Ovary (tissue), 9 donors: ENCODE data around the gene SFTA2. TPM values are rescaled to one million over a fixed set of nuclear protein-coding genes. Genes with fewer than 3 reads are reported as not detected.
A peak's percentile ranks its signal among the peaks of the same experiment; 100 is the strongest.

Experiments used
- DNase-seq, 5 donors: peaks; one replicate each; pipeline ENCODE4 v3.0.0-alpha.2; 2019 to 2020
- H3K27ac ChIP-seq, 2 donors: fragments of 200-600 bp; one replicate each; pipeline versions ENCODE4 v1.5.1 to v1.8.0; 2019 to 2022
- H3K27me3 ChIP-seq: fragments of 200-600 bp; one replicate; pipeline ENCODE4 v1.8.0; 2022
- H3K36me3 ChIP-seq: fragments of 200-600 bp; sonication (generic); one replicate; pipeline ENCODE4 v1.5.1; 2019
- H3K4me1 ChIP-seq: one replicate; pipeline ENCODE4 v1.8.1; 2013; ENCODE audit warnings: mild to moderate bottlenecking, moderate library complexity; ENCODE audit not compliant: insufficient read depth
- H3K4me3 ChIP-seq: fragments of 200-600 bp; sonication (generic); one replicate; pipeline ENCODE4 v1.5.1; 2017
- H3K9me3 ChIP-seq, 2 donors: fragments of 200-600 bp in 1 of 2; sonication (generic) in 1 of 2; one replicate each; pipeline versions ENCODE4 v1.5.1 to v1.8.1; 2013 to 2019; ENCODE audit warnings: mild to moderate bottlenecking in 1 of 2, moderate library complexity in 1 of 2
- EP300 ChIP-seq: sonication (generic); formaldehyde crosslinking; IDR thresholded peaks from one replicate; pipeline ENCODE4 v1.6.1; 2017; ENCODE audit warnings: antibody characterized with exemption
- POLR2A ChIP-seq: fragments of 450-650 bp; IDR thresholded peaks from one replicate; pipeline ENCODE4 v1.6.1; 2017; ENCODE audit warnings: antibody characterized with exemption, mild to moderate bottlenecking, moderate library complexity
- WGBS, 3 donors: extraction: QIAGEN DNeasy Blood & Tissue Kit in 1 of 3; methylation state at CpG; one replicate each; pipeline versions ENCODE4 v1.1.5 to v1.1.7; 2013 to 2017; 5-methylcytosine and 5-hydroxymethylcytosine counted together
- intact Hi-C, 4 donors: fragments of 100-400 bp; cut with DNase I; formaldehyde crosslinking; loops; one replicate each; pipeline versions ENCODE4 v1.11.0 to v1.15.1; 2022 to 2023
- microRNA-seq, 3 donors: library from miRNA; unstranded; fragments of <30 nt; microRNA quantifications; one replicate each; pipeline versions ENCODE4 to v1.2.0, GENCODE V29; 2019 to 2020
- polyA plus RNA-seq, 2 donors: library from polyadenylated mRNA; stranded (reverse); fragments of 200-250 nt in 1 of 2; fragments of 350-450 nt in 1 of 2; fragmentation: Illumina TruSeq in 1 of 2; extraction: RNeasy Lipid Tissue Mini Kit (QIAGEN cat#74804) in 1 of 2; gene quantifications; one replicate each; pipeline ENCODE4 v1.2.3, GENCODE V29; 2013 to 2014
- small RNA-seq: library from RNA; depleted of rRNA; stranded (forward); fragments of <200 nt; gene quantifications from one replicate; pipeline ENCODE3, GENCODE V24; 2016
- total RNA-seq, 7 donors: library from RNA; depleted of rRNA in 2 of 7; stranded (reverse); fragments of >200 nt in 2 of 7; fragmentation: NEBNext Ultra II Directional in 3 of 7; extraction: Animal tissue kit (Norgen Biotek cat#: 25700) in 3 of 7; gene quantifications; one replicate each; pipeline versions ENCODE4 v1.1.0 to v1.2.4, GENCODE V29; 2016 to 2023
- TF ChIP-seq, protein P1 (sequence below), 3 donors: fragments of 450-650 bp in 2 of 3; fragments of 200-600 bp in 1 of 3; IDR thresholded peaks; one replicate each; pipeline versions ENCODE4 v1.5.1 to v1.8.0; 2016 to 2022; ENCODE audit warnings: antibody characterized with exemption in 3 of 3, mild to moderate bottlenecking in 1 of 3
- donor health status: DM: no; HTN: no; CAD: no; lungs with moderate emphysema.
- donor health status: DM: no; HTN: no; CAD: no.
- donor health status: Bipolar disorder and iron deficiency.
- donor health status: DM: yes; HTN: yes; CAD: no.
- donor health status: DM: no; HTN: no; CAD: no.
- donor health status: DM: yes; HTN: yes; CAD: no.

The SFTA2 gene
- total and polyA plus RNA-seq, 9 donors, result 0.80 to 3.1 (median 0.82) TPM; not detected in 6

DNA sequence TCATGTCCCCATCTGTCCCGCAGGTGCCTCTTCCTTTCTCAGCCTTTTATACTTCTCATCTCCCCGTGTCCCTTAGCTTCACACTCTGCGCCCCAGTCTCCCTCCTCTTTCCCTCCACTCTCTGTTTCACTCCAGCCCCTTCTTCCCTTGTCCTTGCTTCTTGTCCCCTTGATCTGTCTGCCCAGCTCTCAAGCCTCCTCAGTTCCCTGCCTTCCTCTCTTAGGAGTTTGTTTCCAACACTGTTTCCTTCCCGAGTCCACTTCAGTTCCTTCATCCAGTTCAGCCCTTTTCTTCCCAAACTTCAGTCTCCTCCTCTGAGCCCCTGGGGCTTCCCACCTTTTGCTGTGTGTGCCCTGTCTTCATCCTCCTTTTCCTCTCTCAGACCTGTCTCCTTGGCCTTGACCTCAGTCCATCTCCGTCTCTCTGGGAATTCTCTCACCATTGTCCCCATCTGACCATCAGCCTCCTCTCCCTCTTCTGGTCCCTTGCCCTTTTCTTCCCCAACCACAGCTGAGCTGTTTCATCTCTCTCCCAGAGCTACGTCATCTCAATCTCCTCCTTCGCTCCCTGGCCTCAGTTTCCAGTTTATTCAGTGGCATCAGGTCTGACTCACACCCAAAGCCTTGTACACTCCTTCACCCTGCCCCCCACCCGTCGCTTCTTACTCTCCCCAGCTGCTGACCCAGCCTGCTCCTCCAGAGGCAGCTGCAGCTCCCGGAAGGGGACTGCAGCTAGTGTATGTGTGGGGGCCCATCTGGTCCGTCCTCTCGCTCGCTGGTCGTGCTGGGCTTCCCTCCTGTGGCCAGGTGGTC is 50.4 kb downstream of the SFTA2 start:
- 46 to 51% (median 49%) methylated on average over 14 of the region's 14 CpGs for WGBS, 3 donors
- Histone ChIP-seq H3K4me3 (no peak overlapping the region), H3K4me1 (peaks cover 19% of the 10 kb centered on the region), H3K36me3 (no peaks in the 10 kb centered on the region), H3K27me3 (no peaks in the 10 kb centered on the region), H3K9me3 (no peaks in the 10 kb centered on the region), H3K27ac (peak overlapping the region; percentile 39 to 97)
- DNase-seq, result peak in 2 of 5 donors; percentile 56 to 58
- no peak for TF ChIP-seq POLR2A
- no peak for TF ChIP-seq EP300
- TF ChIP-seq, protein P1, sequence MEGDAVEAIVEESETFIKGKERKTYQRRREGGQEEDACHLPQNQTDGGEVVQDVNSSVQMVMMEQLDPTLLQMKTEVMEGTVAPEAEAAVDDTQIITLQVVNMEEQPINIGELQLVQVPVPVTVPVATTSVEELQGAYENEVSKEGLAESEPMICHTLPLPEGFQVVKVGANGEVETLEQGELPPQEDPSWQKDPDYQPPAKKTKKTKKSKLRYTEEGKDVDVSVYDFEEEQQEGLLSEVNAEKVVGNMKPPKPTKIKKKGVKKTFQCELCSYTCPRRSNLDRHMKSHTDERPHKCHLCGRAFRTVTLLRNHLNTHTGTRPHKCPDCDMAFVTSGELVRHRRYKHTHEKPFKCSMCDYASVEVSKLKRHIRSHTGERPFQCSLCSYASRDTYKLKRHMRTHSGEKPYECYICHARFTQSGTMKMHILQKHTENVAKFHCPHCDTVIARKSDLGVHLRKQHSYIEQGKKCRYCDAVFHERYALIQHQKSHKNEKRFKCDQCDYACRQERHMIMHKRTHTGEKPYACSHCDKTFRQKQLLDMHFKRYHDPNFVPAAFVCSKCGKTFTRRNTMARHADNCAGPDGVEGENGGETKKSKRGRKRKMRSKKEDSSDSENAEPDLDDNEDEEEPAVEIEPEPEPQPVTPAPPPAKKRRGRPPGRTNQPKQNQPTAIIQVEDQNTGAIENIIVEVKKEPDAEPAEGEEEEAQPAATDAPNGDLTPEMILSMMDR (IDR thresholded peaks at IDR 0.05), result no peak
- intact Hi-C loops, result loop anchor here in 3 of 4 donors (5.0 to 10.0 kb wide), 3 partner anchors 137 to 197 kb away; partner anchors contain the start of genes FLOT1 (in 3 of the 3), IER3 (in 3 of the 3) and PPP1R18 (in 2 of the 3)

Small RNA genes lying within 50 kb of the gene (microRNA-seq; reads per million reads assigned to microRNA genes)
- 0 to 0.38 (median 0.32) reads per million in 3 donors for gene MIR4640

Small RNA genes lying within 50 kb of the gene (small RNA-seq; reads per million reads assigned to genes)
- not detected for gene RF00019

Other genes starting within 250 kb of the SFTA2 start
- 10 to 100 TPM; 14.7 to 86.4 (median 56.0) TPM for gene PPP1R18, start 245.5 kb downstream of the SFTA2 start, total RNA-seq
- gene PPP1R18, start 245.5 kb downstream of the SFTA2 start, polyA plus RNA-seq, result 10 to 100 TPM; 51.0 to 95.9 TPM
- 10 to 100 TPM in 5 of 7 donors, 1 to 10 TPM in 2; 3.4 to 23.2 (median 15.3) TPM for gene NRM, start 241.2 kb downstream of the SFTA2 start, total RNA-seq
- 10 to 100 TPM; 15.3 to 15.4 TPM for gene NRM, start 241.2 kb downstream of the SFTA2 start, polyA plus RNA-seq
- 10 to 100 TPM; 13.1 to 62.5 (median 43.9) TPM for gene MDC1, start 214.9 kb downstream of the SFTA2 start, total RNA-seq
- 10 to 100 TPM; 20.1 to 39.0 TPM for gene MDC1, start 214.9 kb downstream of the SFTA2 start, polyA plus RNA-seq
- 100 to 1,000 TPM; 242 to 697 (median 630) TPM for gene TUBB, start 211.8 kb downstream of the SFTA2 start, total RNA-seq
- 100 to 1,000 TPM; 370 to 772 TPM for gene TUBB, start 211.8 kb downstream of the SFTA2 start, polyA plus RNA-seq
- gene FLOT1, start 189.5 kb downstream of the SFTA2 start, total RNA-seq, result 100 to 1,000 TPM in 6 of 7 donors, 10 to 100 TPM in 1; 64.1 to 154 (median 116) TPM
- 100 to 1,000 TPM; 124 to 180 TPM for gene FLOT1, start 189.5 kb downstream of the SFTA2 start, polyA plus RNA-seq
- 100 to 1,000 TPM in 1 of 7 donors, 10 to 100 TPM in 5, 1 to 10 TPM in 1; 9.7 to 221 (median 20.6) TPM for gene IER3, start 187.6 kb downstream of the SFTA2 start, total RNA-seq
- 10 to 100 TPM; 16.1 to 30.6 TPM for gene IER3, start 187.6 kb downstream of the SFTA2 start, polyA plus RNA-seq
- gene DDR1, start 47.7 kb downstream of the SFTA2 start, total RNA-seq, result 100 to 1,000 TPM in 2 of 7 donors, 10 to 100 TPM in 5; 20.1 to 116 (median 83.7) TPM
- gene DDR1, start 47.7 kb downstream of the SFTA2 start, polyA plus RNA-seq, result 10 to 100 TPM; 21.7 to 35.4 TPM
- gene GTF2H4, start 24.0 kb downstream of the SFTA2 start, total RNA-seq, result 10 to 100 TPM in 6 of 7 donors, 1 to 10 TPM in 1; 5.6 to 43.9 (median 25.7) TPM
- gene GTF2H4, start 24.0 kb downstream of the SFTA2 start, polyA plus RNA-seq, result 10 to 100 TPM; 22.0 to 24.5 TPM
- gene VARS2, start 17.9 kb downstream of the SFTA2 start, total RNA-seq, result 10 to 100 TPM in 6 of 7 donors, 1 to 10 TPM in 1; 6.7 to 32.3 (median 19.8) TPM
- gene VARS2, start 17.9 kb downstream of the SFTA2 start, polyA plus RNA-seq, result 10 to 100 TPM; 17.0 to 23.4 TPM
- under 1 TPM in 1 of 7 donors, not detected in 6; under 0.01 TPM for gene MUCL3, start 8.8 kb upstream of the SFTA2 start, total RNA-seq
- gene MUCL3, start 8.8 kb upstream of the SFTA2 start, polyA plus RNA-seq, result not detected
- gene MUC21, start 51.5 kb upstream of the SFTA2 start, total RNA-seq, result not detected
- gene MUC21, start 51.5 kb upstream of the SFTA2 start, polyA plus RNA-seq, result not detected
- gene MUC22, start 78.3 kb upstream of the SFTA2 start, total RNA-seq, result not detected
- not detected for gene MUC22, start 78.3 kb upstream of the SFTA2 start, polyA plus RNA-seq
- not detected for gene C6orf15, start 180.4 kb upstream of the SFTA2 start, total RNA-seq
- gene C6orf15, start 180.4 kb upstream of the SFTA2 start, polyA plus RNA-seq, result not detected
- gene PSORS1C1, start 182.6 kb upstream of the SFTA2 start, total RNA-seq, result 1 to 10 TPM in 5 of 7 donors, under 1 TPM in 2; 0.45 to 7.7 (median 2.2) TPM
- gene PSORS1C1, start 182.6 kb upstream of the SFTA2 start, polyA plus RNA-seq, result 1 to 10 TPM; 3.8 to 7.8 TPM
- gene CDSN, start 188.3 kb upstream of the SFTA2 start, total RNA-seq, result under 1 TPM in 1 of 7 donors, not detected in 6; 0.34 TPM
- gene CDSN, start 188.3 kb upstream of the SFTA2 start, polyA plus RNA-seq, result under 1 TPM in 1 of 2 donors, not detected in 1; 0.05 TPM
- gene PSORS1C2, start 206.9 kb upstream of the SFTA2 start, total RNA-seq, result not detected
- not detected for gene PSORS1C2, start 206.9 kb upstream of the SFTA2 start, polyA plus RNA-seq
- 10 to 100 TPM; 11.2 to 31.5 (median 25.6) TPM for gene CCHCR1, start 225.6 kb upstream of the SFTA2 start, total RNA-seq
- 10 to 100 TPM; 11.9 to 21.2 TPM for gene CCHCR1, start 225.6 kb upstream of the SFTA2 start, polyA plus RNA-seq
- 1 to 10 TPM; 3.9 to 9.9 (median 6.7) TPM for gene TCF19, start 226.4 kb upstream of the SFTA2 start, total RNA-seq
- gene TCF19, start 226.4 kb upstream of the SFTA2 start, polyA plus RNA-seq, result 1 to 10 TPM; 7.1 to 7.2 TPM
- 10 to 100 TPM in 1 of 7 donors, 1 to 10 TPM in 3, under 1 TPM in 2, not detected in 1; 0.28 to 61.2 (median 3.6) TPM for gene POU5F1, start 238.5 kb upstream of the SFTA2 start, total RNA-seq
- under 1 TPM; 0.25 to 0.41 TPM for gene POU5F1, start 238.5 kb upstream of the SFTA2 start, polyA plus RNA-seq